NCI-H82 (cell line): Measurements from ENCODE around the gene TRERF1.

Source experiments
- DNase-seq: peaks from one replicate; lab custom pipeline; 2025; lab: John Stamatoyannopoulos, UW

The TRERF1 gene

GRCh38 chr6:42393339-42393738, 58.4 kb downstream of the TRERF1 start:
- no peak for DNase-seq

- DNase-seq, result no peak
Measured at GRCh38 chr6:42392833-42393232, 58.9 kb downstream of the TRERF1 start.

GRCh38 chr6:42391441-42391840, 60.3 kb downstream of the TRERF1 start:
- DNase-seq, result no peak

- DNase-seq, result no peak
Measured at GRCh38 chr6:42390228-42390934, 61.3 kb downstream of the TRERF1 start.

GRCh38 chr6:42389736-42390135, 62.0 kb downstream of the TRERF1 start:
- no peak for DNase-seq

GRCh38 chr6:42388046-42388445, 63.7 kb downstream of the TRERF1 start:
- no peak for DNase-seq

GRCh38 chr6:42387336-42387735, 64.4 kb downstream of the TRERF1 start:
- no peak for DNase-seq

- no peak for DNase-seq
Measured at GRCh38 chr6:42385339-42385738, 66.4 kb downstream of the TRERF1 start.

GRCh38 chr6:42383421-42384205, 68.1 kb downstream of the TRERF1 start:
- DNase-seq, result no peak

- DNase-seq, result no peak
Measured at GRCh38 chr6:42381850-42382249, 69.9 kb downstream of the TRERF1 start.

GRCh38 chr6:42380228-42380979, 71.3 kb downstream of the TRERF1 start:
- no peak for DNase-seq

- no peak for DNase-seq
Measured at GRCh38 chr6:42378536-42378935, 73.2 kb downstream of the TRERF1 start.

- no peak for DNase-seq
Measured at GRCh38 chr6:42378125-42378524, 73.6 kb downstream of the TRERF1 start.

GRCh38 chr6:42375007-42375635, 76.6 kb downstream of the TRERF1 start:
- no peak for DNase-seq

GRCh38 chr6:42374018-42374669, 77.6 kb downstream of the TRERF1 start:
- DNase-seq, result no peak

GRCh38 chr6:42372699-42373098, 79.0 kb downstream of the TRERF1 start:
- no peak for DNase-seq

- no peak for DNase-seq
Measured at GRCh38 chr6:42370323-42370985, 81.3 kb downstream of the TRERF1 start.

- DNase-seq, result no peak
Measured at GRCh38 chr6:42369568-42369967, 82.2 kb downstream of the TRERF1 start.

GRCh38 chr6:42368181-42368580, 83.5 kb downstream of the TRERF1 start:
- DNase-seq, result no peak

- DNase-seq, result no peak
Measured at GRCh38 chr6:42367353-42368011, 84.2 kb downstream of the TRERF1 start.

GRCh38 chr6:42366999-42367352, 84.8 kb downstream of the TRERF1 start:
- DNase-seq, result no peak
